ENCODE results near the gene TUBA1B. TPM values are rescaled to one million over a fixed set of nuclear protein-coding genes. Genes with fewer than 3 reads are reported as not detected.
"Not testable (repeated sequence)": the region's sequence is repeated elsewhere in the genome, so short reads cannot be mapped to it uniquely, and the experiment has no call there.

Gene TUBA1B
- total RNA-seq, 4 donors from 2014 or later, result 608 to 1,018 (median 745) TPM

DNA sequence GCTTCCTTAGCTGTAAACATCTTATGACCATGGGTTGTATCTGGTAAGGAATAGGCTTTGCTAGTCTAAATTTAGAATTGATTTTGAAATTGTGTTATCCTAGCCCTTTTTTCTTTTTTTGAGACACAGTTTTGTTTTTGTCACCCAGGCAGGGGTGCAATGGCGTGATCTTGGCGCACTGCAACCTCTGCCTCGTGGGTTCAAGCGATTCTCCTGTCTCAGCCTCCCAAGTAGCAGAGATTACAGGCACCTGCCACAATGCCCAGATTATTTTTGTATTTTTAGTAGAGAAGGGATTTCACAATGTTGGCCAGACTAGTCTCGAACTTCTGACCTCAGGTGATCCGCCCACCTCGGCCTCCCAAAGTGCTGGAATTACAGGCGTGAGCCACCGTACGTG is 2.4 kb upstream of the TUBA1B start:
- TF ChIP-seq, protein P1, sequence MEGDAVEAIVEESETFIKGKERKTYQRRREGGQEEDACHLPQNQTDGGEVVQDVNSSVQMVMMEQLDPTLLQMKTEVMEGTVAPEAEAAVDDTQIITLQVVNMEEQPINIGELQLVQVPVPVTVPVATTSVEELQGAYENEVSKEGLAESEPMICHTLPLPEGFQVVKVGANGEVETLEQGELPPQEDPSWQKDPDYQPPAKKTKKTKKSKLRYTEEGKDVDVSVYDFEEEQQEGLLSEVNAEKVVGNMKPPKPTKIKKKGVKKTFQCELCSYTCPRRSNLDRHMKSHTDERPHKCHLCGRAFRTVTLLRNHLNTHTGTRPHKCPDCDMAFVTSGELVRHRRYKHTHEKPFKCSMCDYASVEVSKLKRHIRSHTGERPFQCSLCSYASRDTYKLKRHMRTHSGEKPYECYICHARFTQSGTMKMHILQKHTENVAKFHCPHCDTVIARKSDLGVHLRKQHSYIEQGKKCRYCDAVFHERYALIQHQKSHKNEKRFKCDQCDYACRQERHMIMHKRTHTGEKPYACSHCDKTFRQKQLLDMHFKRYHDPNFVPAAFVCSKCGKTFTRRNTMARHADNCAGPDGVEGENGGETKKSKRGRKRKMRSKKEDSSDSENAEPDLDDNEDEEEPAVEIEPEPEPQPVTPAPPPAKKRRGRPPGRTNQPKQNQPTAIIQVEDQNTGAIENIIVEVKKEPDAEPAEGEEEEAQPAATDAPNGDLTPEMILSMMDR (IDR thresholded peaks at IDR 0.05), result no peak
- DNase-seq (ENCODE audit: low spot score) (no peak), ATAC-seq (ENCODE audit: low FRiP score) (no peak)

DNA sequence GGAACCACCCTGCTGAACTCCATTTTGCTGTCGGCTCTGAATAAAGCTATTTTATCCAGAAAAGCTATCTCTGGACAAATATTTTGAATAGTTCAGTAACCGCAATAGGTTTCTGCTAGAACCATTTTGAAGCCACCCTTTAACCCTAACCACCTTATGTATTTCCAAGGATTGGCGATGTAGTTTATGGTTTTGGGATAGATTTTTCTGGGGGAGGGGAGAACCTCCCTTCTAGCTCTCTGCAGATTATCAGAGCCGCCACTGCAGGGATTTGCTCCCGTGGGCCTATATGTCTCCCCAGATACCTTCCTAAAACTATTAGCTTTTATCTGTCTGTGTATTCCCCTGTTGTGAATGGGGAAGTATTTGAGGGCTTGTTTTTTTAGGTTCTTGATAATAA is 1.8 kb upstream of the TUBA1B start:
- TF ChIP-seq, protein P1 (IDR thresholded peaks at IDR 0.05), result no peak
- DNase-seq (ENCODE audit: low spot score) (no peak), ATAC-seq (ENCODE audit: low FRiP score) (no peak)

DNA sequence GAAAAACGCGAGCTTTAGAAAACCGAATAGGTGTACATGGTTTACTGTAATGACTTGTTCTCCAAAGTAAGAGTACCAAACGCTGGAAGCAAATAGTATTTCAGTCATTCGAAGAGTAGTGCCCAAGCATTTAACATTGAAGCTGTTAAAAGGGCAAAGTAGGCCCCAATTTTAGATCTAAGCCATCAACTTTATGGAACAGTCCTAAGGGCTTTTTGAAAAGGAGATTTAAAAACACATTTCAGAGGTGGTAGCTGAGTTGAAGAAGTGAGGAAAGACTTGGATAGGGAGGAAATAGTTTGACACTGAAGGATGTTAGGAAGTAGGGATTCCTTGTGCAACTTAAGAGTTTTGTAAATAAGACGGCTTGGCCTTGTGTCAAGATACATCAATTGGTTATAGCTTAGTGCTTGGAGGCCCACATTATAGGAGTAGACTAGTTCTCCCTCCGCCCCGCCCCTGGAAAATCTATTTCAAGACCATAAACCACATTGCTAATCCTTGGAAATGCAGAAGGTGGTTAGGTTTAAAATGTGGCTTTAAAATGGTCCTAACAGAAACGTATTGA is 783 bp upstream of the TUBA1B start:
- TF ChIP-seq, protein P1 (IDR thresholded peaks at IDR 0.05), result no peak
- ATAC-seq (ENCODE audit: low FRiP score) (no peak), DNase-seq (ENCODE audit: low spot score) (no peak)

DNA sequence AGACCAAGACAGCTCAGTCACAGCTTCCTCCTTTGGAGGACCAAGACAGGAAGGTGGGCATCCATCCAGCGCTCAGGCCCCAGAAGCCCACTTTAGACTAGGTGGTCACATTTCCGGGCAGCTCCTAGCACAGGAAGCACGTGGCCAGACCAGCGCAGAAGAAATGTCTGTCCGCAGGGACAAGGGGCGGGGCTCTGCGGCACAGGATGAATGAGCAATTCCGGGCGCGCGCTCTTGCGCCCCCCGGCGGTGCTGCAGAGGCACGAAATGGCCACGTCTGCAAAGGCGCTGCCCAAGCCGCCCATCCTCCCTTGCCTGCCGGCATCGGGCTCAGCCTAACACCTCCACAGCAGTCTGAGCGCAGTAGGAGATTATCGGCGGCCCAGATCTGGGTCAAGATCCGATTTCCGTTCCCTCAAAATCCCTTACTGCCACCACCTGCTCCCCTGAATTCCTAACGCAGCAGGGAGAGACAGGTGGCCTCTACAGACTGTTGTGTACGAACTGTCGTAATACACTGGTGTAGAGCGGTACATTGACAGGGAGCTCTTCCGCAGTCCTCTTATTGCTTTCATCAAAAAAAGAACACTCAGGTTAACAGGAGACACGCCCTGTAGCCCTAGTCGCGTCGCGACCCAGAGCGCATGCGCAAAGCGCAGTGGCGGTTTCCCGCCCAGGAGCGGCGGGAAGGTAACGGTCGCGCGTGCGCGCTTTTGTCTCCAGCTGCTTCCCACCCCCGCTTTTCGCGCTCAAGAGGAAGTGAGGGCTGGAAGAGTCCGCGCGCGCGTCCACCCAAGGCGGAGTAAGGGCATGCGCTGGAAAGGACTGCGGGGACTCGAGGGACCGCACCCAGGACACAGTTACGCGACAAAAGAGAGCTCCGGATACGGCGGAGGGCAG is 794 bp downstream of the TUBA1B start:
- peak; percentile 82 for ATAC-seq (ENCODE audit: low FRiP score)
- TF ChIP-seq, protein P1 (IDR thresholded peaks at IDR 0.05), result peak in 1 of 3 donors; percentile 81

DNA sequence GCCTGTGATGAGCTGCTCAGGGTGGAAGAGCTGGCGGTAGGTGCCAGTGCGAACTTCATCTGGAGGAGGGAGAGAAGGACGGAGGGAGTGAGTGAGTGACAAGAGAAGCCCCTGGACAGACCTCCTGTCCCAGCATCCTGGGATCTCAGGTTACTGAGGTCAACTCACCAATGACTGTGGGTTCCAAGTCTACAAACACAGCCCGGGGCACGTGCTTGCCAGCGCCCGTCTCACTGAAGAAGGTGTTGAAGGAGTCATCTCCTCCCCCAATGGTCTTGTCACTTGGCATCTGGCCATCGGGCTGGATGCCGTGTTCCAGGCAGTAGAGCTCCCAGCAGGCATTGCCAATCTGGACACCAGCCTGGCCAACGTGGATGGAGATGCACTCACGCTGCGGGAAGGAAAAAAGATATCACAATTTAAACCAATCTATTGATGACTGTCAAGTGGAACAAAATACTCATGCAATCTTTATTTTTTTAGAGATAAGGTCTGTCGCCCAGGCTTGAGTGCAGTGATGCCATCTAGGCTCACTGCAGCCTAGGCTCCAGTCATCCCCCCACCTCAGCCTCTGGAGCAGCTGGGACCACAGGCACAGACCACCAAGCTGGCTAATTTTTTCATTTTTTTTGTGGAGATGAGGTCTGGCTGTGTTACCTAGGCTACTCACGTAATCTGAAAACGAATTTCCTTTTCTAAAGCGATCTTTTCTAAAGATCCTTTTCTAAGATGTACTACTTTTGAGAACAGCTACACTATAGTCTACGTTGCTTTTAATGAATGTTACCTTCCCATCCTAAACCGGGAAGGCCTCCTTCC is 1.7 kb downstream of the TUBA1B start:
- no peak for DNase-seq (ENCODE audit: low spot score)
- ATAC-seq (ENCODE audit: low FRiP score), result no peak

More for the DNA sequence above, 794 bp downstream of the TUBA1B start:
- DNase-seq (ENCODE audit: low spot score), result peak; percentile 82

DNA sequence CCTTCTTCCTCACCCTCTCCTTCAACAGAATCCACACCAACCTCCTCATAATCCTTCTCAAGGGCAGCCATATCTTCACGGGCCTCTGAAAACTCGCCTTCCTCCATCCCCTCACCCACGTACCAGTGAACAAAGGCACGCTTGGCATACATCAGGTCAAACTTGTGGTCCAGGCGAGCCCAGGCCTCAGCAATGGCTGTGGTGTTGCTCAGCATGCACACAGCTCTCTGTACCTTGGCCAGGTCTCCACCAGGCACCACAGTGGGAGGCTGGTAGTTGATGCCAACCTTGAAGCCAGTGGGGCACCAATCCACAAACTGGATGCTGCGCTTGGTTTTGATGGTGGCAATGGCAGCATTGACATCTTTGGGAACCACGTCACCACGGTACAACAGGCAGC is 3.2 kb downstream of the TUBA1B start:
- ATAC-seq (ENCODE audit: low FRiP score); DNase-seq (ENCODE audit: low spot score): not testable (repeated sequence)

More for the DNA sequence above, 1.7 kb downstream of the TUBA1B start:
- TF ChIP-seq, protein P1 (IDR thresholded peaks at IDR 0.05), result no peak
